HG03342 (cell line): ENCODE data around the gene CX3CR1.
A peak's percentile ranks its signal among the peaks of the same experiment; 100 is the strongest.
"Not testable (repeated sequence)": the region's sequence is repeated elsewhere in the genome, so short reads cannot be mapped to it uniquely, and the experiment has no call there.

Experiments
- ATAC-seq: cut with Tn5 transposase; IDR thresholded peaks from one replicate; pipeline ENCODE4 v1.9.1; 2021; ENCODE audit warnings: mild to moderate bottlenecking, moderate library complexity; ENCODE audit not compliant: unreplicated experiment

The CX3CR1 gene

GRCh38 chr3:39269528-39269927 lies 10.3 kb downstream of the CX3CR1 start:
- ATAC-seq, result no peak

GRCh38 chr3:39268549-39268900 lies 11.3 kb downstream of the CX3CR1 start:
- ATAC-seq, result no peak

DNA sequence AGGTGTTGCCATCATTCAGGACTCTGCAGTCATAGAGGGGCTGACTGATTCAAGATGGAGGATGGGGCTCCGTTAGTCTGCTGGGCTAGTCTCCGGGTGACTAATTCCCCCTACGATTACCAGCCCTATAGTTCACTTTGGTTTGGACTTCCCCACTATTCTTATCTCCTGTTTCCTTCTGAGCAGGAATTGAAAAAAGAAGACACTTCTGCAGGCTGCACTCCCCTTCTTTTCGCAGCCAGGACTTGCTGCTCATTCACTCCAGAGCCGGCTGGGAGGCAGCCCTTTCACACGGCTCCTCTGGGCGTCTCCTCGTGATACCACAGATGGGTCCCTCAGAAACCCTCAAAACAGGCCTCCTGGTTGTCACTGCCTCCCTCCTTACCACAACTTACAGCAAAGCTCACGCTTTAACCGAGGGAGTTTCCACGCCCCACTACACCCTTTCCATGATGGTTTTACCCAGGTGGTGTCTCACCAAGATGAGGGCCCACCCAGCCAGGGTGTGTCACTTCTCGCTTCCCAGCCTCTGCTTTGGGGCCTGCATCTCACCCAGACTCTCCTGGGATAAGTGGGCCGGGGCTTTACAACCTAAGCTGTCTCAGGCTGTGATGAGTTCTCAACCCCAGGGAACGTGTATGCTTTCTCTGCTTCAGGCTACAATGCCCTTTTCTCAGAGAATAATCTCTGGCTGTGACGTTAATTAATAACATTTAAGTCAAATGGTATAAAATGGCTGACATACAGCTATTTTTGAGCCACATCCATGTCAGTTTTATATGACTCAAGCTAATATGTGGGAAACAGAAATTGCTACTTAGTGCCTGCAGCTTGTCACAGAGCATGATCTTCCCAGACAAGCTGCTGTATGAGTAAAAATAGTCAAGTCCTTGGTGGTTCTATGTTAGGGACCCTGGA lies 11.9 kb downstream of the CX3CR1 start:
- no peak for ATAC-seq

- ATAC-seq, result no peak
Observed at GRCh38 chr3:39264053-39264452, 15.8 kb downstream of the CX3CR1 start.

DNA sequence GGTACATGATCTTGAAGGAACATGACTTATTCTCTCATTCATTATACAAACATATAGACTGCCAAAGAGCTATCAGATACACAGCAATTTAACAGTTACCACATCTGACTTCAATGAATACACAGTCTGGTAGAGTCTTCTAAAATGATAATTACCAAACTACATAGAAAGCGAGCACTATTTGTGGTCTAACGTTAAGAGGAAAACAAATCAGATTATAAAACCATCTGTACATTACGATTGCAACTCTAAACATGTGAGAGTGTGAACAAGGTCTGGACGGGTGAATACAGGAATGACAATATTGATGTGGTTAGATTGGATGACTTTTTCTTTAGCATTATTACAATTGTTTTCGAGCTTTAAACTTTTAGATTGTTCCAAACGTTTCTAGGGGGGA lies 16.3 kb downstream of the CX3CR1 start:
- ATAC-seq, result no peak

- no peak for ATAC-seq
Observed at GRCh38 chr3:39262846-39263245, 17.0 kb downstream of the CX3CR1 start.

DNA sequence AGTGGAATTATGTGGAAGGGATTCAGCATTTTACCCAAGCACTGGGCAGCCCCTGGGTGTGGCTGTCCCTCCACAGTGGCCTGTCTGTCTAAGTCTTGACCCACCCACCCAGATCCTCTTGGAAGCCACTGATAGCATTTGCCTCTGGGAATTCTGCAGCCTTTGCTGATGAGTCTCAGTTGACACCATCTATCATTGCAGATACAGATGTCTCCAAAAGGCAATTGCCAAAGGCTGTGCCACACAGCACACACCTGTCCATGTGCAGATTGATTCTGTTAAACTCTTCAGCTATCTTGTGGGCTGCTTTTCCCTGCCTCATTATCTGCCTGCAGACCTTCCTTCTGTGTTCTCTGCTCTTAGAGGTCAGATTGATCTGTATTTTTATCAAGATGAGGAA lies 18.1 kb downstream of the CX3CR1 start:
- ATAC-seq, result no peak

DNA sequence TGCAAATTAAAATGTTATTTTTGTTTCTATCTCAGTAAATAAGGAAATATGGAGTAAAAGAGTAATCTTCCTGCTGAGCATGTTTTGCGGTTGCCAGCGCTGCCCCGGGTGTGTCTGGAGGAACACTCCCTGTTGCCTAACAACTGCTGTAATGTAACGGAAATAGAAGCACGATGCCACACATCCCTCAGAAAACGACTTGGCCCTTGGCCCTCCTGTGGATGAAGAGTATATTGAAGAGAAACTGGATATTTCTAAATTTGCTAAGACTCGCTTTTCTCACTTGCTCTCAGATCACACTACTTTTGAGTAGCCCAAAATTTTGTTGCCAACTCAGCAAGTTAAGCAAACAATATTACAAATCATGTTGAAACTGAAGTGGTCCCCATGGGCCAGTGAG lies 18.9 kb downstream of the CX3CR1 start:
- ATAC-seq, result peak; percentile 87

DNA sequence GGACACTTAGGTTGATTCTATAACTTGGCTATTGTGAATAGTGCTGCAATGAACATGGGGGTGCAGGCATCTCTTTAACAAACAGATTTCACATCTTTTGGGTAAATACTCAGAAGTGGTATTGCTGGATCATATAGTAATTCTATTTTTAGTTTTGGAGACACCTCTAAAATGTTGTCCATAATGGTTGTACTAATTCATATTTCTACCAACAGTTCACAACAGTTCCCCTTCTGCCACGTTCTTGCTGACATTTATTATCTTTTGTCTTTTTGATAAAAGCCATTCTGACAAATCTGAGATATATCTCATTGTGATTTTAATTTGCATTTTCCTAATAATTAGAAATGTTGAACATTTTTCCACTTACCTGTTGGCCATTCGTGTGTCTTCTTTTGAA lies 19.5 kb downstream of the CX3CR1 start:
- no peak for ATAC-seq

- peak; percentile 99 for ATAC-seq
Observed at GRCh38 chr3:39255503-39256325, 24.1 kb downstream of the CX3CR1 start.

DNA sequence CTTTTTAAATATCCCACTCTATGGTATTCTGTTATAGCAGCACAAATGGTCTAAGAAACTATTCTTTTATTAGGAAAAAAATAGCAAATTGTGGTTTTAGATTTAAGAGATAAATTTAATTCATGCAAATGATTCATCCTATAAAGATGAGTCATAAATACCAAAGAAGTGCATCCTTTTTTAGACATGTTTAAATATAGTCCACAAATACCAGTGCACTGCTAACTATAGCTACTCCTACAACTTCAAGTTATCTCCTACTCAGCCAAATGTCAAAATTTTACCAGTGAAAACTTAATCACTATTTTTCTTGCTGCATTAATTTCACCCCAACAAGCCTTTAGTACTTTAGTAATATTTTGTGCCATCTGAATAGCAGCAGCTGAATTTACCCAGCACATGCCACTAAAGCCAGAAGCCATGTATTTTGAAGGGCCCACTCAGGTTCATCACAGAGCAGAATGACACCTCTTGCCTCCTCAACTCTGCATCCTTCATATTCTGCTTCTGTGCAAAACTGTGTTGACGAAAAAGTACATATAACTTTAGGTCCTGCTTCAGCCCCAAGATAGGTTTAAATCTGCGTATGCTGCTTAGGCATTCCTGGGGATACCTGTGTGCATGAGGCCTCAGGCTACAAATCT lies 24.9 kb downstream of the CX3CR1 start:
- ATAC-seq, result no peak

- no peak for ATAC-seq
Observed at GRCh38 chr3:39251576-39251975, 28.3 kb downstream of the CX3CR1 start.

- ATAC-seq, result no peak
Observed at GRCh38 chr3:39250116-39250747, 29.6 kb downstream of the CX3CR1 start.

- ATAC-seq, result peak; percentile 74
Observed at GRCh38 chr3:39249453-39250115, 30.3 kb downstream of the CX3CR1 start.

GRCh38 chr3:39241561-39241960 lies 38.3 kb downstream of the CX3CR1 start:
- no peak for ATAC-seq

- ATAC-seq, result no peak
Observed at GRCh38 chr3:39237027-39237426, 42.8 kb downstream of the CX3CR1 start.

GRCh38 chr3:39234651-39235050 lies 45.2 kb downstream of the CX3CR1 start:
- ATAC-seq, result no peak

DNA sequence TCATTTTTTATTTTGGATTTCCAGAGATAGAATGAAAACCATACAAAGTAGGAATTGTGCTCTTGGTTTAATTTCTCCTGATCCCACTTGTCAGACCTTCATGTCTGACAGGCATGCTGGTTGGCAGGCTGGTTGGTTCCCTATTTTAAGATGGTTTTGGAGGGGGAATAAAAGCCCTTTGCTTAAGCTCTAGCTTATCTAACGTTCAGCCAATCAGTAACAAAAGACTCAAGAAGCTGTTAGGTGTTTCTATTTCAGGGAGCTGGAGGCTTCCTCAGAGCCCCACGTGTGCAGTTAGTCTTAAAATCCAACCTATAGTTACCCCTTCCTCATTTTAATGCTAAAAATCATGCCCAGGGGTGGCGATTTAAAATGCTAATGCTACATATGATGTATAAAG lies 47.0 kb downstream of the CX3CR1 start:
- no peak for ATAC-seq

GRCh38 chr3:39230453-39230852 lies 49.4 kb downstream of the CX3CR1 start:
- ATAC-seq, result no peak

DNA sequence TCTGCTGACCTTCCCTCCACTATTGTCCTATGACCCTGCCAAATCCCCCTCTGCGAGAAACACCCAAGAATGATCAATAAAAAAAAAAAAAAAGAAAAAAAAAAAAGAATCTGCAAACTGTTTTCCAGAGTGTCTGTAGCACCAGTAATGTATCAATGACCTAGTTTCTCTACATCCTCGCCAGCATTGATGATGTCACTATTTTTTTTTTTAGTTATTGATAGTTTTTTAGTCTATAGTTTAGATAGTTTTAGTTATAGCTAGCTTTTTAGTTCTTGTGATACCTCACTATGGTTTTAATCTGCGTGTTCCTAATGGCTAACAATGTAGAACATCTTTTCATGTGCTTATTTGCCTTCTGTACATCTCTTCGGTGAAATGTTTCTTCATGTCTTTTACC lies 51.3 kb downstream of the CX3CR1 start:
- ATAC-seq, result no peak

DNA sequence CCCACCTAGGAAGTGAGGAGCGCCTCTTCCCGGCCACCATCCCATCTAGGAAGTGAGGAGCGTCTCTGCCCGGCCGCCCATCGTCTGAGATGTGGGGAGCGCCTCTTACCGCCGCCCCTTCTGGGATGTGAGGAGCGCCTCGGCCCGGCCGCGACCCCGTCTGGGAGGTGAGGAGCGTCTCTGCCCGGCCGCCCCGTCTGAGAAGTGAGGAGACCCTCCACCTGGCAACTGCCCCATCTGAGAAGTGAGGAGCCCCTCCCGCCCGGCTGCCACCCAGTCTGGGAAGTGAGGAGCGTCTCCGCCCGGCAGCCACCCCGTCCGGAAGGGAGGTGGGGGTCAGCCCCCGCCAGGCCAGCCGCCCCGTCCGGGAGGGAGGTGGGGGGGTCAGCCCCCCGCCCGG lies 52.2 kb downstream of the CX3CR1 start:
- not testable (repeated sequence) for ATAC-seq
